HG02610 (cell line): ENCODE data around the gene GALM.
A peak's percentile ranks its signal among the peaks of the same experiment; 100 is the strongest.
"Not testable (repeated sequence)": the region's sequence is repeated elsewhere in the genome, so short reads cannot be mapped to it uniquely, and the experiment has no call there.

Experiments
- ATAC-seq: cut with Tn5 transposase; IDR thresholded peaks from one replicate; pipeline ENCODE4 v1.9.1; 2021; ENCODE audit warnings: mild to moderate bottlenecking, moderate library complexity; ENCODE audit not compliant: unreplicated experiment

The GALM gene

DNA sequence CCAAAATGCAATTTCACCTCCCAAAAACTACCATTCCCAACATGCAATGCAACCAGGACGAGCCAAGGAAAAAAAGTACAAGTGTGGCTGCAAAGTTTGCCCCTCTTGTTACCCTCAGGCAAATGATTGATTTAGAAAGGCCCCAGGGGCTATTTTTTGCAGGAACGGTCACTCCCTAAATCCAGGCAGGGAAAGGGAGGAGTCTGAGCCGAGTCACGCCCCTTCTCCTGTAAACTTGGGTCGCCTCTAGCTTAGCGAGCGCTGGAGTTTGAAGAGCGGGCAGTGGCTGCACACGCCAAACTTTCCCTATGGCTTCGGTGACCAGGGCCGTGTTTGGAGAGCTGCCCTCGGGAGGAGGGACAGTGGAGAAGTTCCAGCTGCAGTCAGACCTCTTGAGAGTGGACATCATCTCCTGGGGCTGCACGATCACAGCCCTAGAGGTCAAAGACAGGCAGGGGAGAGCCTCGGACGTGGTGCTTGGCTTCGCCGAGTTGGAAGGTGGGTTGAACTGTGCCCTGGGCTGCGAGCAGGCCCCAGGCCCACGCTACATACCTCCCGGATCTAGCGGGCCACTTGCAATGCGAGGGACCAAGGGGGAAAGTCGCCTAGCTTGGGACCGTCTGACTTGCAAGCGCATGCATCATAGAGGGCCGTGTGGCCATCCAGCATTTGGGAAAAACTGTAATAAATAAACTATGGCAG lies at the start of gene GALM:
Gene GALM, plus strand, starts transcription at position 261 of the 702 bp plus-strand sequence. Its CDS starts 48 bp downstream, at position 309.
- ATAC-seq: peak; percentile 58

GRCh38 chr2:38617301-38617700 lies 48.6 kb upstream of the GALM start:
- ATAC-seq: no peak

GRCh38 chr2:38619458-38620164 lies 46.3 kb upstream of the GALM start:
- ATAC-seq: peak; percentile 67

- no peak for ATAC-seq
Observed at GRCh38 chr2:38620282-38620977, 45.5 kb upstream of the GALM start.

- ATAC-seq: no peak
Observed at GRCh38 chr2:38621018-38621417, 44.9 kb upstream of the GALM start.

GRCh38 chr2:38622210-38622609 lies 43.7 kb upstream of the GALM start:
- ATAC-seq: no peak

DNA sequence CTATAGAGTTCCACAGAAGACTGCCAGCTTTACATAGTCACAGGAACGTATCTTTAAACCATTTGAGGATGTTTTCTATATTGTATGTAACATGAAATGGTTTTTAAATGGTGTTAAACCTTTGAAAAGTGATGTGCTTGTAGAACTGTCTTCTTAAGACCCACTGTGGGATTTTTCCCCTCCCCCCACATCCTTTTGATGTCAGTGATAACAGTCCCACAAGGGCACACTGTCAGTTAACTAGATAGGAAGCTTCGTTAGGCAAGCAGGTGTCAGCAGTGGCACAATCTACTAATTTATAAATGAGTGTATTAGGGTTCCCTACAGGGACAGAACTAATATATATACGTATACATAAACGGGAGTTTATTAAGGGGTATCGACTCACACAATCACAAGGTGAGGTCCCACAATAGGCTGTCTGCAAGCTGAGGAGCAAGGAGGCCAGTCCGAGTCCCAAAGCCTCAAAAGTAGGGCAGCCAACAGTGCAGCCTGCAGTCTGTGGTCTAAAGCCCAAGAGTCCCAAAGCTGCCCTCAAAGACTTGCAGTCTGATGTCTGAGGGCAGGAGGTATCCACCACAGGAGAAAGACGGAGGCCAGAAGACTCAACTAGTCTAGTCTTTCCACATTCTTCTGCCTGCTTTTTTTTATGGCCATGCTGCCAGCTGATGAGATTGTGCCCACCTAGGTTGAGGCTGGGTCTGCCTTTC lies 39.4 kb upstream of the GALM start:
- no peak for ATAC-seq

- no peak for ATAC-seq
Observed at GRCh38 chr2:38627391-38627790, 38.5 kb upstream of the GALM start.

DNA sequence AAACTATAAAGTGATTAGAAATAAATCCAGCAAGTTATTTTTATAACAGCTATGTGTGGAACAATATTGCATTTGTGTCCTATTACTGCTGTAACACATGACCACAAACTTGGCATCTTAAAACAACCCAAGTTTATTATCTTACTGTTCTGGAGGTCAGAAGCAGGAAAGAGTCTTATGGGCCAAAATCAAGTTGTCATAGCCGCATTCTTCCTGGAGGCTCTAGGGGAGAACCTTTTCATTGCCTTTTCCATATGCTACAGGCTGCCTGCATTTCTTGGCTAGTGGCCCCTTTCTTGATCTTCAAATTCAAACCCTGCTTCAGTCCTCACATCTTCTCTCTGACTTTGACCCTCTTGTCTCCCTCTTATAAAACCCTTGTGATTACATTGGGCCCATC lies 36.2 kb upstream of the GALM start:
- ATAC-seq: no peak

- ATAC-seq: no peak
Observed at GRCh38 chr2:38631976-38632375, 33.9 kb upstream of the GALM start.

GRCh38 chr2:38632980-38633379 lies 32.9 kb upstream of the GALM start:
- ATAC-seq: no peak

GRCh38 chr2:38633895-38634294 lies 32.0 kb upstream of the GALM start:
- ATAC-seq: no peak

- peak; percentile 89 for ATAC-seq
Observed at GRCh38 chr2:38634684-38635083, 31.2 kb upstream of the GALM start.

- no peak for ATAC-seq
Observed at GRCh38 chr2:38635139-38635538, 30.8 kb upstream of the GALM start.

GRCh38 chr2:38636069-38636468 lies 29.8 kb upstream of the GALM start:
- ATAC-seq: no peak

DNA sequence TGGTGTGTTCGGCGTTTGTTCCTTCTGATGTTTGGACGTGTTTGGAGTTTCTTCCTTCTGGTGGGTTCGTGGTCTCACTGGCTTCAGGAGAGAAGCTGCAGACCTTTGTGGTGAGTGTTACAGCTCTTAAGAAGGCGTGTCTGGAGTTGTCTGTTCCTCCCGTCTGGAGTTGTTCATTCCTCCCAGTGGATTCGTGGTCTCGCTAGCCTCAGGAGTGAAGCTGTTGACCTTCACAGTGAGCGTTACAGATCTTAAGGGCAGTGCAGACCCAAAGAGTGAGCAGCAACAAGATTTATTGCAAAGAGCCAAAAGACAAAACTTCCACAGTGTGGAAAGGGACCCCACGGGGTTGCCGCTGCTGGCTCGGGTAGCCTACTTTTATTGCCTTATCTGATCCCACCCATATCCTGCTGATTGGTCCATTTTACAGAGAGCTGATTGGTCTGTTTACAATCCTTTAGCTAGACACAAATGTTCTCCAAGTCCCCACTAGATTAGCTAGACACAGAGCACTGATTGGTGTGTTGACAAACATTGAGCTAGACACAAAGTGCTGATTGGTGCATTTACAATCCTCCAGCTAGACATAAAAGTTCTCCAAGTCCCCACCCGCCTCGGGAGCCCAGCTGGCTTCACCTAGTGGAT lies 23.4 kb upstream of the GALM start:
- ATAC-seq: not testable (repeated sequence)

DNA sequence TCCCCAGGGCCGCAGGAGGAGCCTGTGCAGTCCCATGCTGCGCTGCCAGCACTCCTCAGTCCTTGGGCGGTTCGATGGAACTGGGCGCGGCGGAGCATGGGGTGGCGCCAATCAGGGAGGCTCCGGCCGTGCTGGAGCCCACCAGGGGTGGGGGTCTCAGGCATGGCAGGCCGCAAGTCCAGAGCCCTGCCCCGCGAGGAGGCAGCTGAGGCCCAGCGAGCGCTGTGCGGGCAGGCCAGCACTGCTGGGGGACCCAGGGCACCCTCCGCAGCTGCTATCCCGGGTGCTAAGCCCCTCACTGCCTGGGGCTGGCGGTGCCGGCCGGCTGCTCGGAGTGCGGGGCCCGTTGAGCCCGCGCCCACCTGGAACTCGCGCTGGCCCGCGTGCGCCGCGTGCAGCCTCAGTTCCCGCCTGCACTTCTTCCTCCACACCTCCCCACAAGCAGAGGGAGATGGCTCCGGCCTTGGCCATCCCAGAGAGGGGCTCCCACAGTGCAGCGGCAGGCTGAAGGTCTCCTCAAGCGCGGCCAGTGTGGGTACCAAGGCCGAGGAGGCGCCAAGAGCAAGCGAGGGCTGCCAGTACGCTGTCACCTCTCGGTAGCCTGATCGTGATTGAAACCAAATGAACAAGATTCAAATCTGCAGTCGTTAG lies 22.8 kb upstream of the GALM start:
- no peak for ATAC-seq

DNA sequence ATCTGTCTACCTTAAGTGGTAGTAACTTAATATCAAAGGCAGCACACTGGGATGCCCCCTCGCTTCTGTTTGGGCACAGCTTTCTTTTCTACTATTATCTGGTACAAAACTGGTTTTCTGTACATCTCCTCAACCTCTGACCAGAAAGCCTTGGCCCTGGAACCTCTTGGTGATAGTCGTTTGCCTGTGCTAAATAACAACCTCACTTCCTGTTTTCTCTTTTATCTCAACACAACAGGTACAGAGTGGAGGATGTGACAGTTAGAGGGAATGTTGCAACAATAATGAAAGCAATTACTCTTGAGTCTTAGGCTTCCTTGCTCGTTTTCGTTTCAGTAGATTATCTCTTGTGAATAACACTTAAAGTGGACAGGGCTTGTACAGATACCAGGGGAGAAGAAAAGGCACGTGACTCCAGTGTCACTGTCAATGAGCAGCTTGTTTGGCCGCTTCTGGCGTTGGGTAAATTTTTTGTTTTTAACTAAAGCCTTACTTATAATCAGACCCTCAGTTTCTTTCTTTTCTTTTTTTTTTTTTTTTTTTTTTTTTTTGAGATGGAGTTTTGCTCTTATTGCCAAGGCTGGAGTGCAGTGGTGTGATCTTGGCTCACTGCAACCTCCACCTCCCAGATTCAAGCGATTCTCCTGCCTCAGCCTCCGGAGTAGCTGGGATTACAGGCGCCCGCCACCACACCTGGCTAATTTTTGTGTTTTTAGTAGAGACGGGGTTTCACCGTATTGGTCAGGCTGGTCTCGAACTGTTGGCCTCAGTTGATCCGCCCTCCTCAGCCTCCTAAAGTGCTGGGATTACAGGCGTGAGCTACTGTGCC lies 22.0 kb upstream of the GALM start:
- ATAC-seq: not testable (repeated sequence)

DNA sequence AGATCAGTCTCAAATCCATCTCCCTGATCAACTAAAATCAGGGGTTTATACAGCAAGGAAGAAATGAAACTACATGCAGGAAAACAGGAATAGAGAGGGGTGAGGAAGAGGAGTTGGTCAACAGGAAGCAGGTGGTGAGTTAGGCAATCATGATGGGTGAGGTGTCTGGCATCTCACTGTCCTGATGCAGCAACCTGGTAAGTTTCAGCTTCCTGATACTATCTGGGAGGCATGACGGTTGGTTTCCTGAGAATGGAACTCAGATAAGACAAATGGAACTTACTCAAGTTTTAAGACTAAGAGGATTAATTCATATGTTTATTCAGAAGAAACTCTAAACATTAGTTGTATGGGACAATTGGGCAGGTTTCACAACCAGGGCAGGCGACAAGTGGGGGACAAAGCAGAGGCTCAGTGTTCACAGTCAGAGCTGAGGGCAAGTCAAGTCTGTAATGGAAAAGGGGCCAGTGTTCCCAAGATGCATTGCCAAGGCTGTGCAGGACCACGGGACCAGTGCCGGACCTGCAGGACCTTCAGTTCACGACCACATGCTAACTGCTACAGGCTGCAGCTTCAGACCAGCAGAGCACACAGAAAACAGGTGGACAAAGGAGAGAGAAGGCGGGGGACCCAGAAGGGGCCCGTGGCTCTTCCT lies 17.7 kb upstream of the GALM start:
- ATAC-seq: no peak
